IPS-11a (cell line): Measurements from ENCODE around the gene MCM5.
"Not testable (repeated sequence)": the region's sequence is repeated elsewhere in the genome, so short reads cannot be mapped to it uniquely, and the experiment has no call there.

Source experiments
- H3K4me3 ChIP-seq: one replicate; pipeline ENCODE4 v1.5.1; 2013; ENCODE audit warnings: low read depth, low read length, control low read depth

Gene MCM5

GRCh38 chr22:35431483-35432227 lies 31.7 kb downstream of the MCM5 start:
- no peak overlapping the region for H3K4me3 ChIP-seq

DNA sequence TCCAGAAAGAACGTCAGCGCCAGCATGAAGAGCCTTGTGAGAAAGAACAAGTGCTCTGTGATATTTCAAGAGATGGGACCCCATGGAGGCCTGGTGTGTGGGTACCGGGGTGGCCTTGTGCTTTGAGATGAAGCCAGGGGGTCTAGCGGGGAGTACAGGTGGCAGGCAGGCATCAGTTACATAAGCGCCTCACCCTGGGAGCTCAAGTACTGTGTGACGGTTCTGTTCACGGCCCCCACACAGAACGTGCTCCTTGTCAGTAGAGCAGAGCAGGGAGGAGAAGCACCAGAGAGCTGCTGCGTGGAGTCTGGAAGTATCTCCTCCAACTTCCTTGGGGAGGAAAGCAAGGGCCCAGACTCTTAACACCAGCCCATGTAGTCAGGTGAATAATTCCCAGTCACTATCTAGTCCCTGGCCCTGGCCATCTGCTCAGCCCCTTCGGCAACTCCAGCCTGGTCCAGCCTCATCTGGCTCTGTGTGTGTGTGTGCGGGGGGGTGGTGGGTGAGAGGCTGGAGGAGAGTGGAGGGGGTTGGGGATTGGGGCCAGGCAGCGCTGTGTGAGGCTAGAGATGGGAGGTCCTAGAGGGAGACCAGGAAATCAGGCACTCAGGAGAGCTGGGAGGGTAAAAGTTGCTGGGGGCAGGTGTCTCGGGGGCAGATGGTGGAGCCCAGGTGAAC lies 32.4 kb downstream of the MCM5 start:
- H3K4me3 ChIP-seq: no peak overlapping the region

GRCh38 chr22:35434061-35434710 lies 34.2 kb downstream of the MCM5 start:
- no peak overlapping the region for H3K4me3 ChIP-seq

DNA sequence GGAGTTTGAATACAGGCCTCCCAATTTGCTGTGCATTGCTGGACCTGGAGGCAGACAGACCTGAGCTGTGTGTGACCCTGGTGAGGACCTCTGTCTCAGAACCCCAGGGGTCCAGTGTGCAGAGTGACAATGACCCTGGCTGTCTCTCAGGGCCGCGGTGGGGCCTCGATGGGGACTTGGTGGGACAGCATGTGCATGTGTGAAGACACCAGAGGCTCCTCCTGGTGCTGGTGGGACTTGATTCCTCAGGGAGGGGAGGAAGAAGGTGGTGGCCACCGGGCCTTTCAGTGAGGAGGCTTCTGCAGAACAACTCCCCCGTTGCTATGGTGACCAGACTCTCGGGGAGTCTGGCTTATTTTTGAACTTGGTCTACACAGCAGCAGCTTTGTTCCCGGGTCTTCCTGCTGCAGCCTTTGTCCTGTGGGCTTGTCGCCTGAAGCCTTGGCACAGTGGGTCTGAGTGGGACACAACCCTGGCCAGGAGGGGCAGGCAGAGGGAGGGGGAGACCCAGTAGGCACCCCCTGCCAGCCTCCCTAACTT lies 35.3 kb downstream of the MCM5 start:
- no peak overlapping the region for H3K4me3 ChIP-seq

DNA sequence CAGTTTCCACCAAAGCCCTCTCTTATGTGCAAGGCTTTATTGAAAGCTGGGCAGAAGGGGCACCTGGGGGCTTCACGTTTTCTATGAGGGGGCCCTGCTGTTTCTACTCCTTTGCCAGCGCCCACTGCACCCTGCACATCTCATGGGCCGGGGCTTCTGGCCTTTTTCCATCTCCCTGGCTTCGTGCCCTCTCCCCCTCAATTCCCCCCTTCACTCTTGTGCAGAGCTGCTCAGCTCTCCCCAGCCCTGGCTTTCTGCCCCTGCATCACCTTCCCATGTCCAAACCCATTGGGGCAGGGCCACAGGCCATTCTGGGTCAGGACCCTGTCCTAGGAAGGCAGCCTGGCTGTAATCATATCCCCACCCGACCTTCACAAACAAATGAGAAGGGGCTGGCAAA lies 36.5 kb downstream of the MCM5 start:
- H3K4me3 ChIP-seq: no peak overlapping the region

DNA sequence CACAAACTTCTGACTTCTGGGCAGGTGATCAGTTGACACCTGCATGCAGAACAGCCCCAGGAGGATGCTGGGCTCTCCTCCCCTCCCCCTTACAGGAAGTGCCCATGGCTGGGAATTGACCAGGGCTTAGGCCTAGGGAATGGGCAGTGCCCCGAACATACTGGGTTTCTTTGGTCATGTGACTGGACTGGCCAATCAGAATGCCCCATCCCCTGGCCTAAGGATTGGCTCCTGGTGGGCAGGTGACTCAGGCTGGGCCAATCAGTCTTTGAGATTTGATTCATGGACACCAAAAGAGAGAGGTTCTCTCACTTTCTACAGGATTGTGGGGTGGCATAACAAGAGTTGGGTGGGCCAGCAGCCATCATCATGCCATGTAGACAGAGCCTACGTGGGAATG lies 37.1 kb downstream of the MCM5 start:
- no peak overlapping the region for H3K4me3 ChIP-seq

DNA sequence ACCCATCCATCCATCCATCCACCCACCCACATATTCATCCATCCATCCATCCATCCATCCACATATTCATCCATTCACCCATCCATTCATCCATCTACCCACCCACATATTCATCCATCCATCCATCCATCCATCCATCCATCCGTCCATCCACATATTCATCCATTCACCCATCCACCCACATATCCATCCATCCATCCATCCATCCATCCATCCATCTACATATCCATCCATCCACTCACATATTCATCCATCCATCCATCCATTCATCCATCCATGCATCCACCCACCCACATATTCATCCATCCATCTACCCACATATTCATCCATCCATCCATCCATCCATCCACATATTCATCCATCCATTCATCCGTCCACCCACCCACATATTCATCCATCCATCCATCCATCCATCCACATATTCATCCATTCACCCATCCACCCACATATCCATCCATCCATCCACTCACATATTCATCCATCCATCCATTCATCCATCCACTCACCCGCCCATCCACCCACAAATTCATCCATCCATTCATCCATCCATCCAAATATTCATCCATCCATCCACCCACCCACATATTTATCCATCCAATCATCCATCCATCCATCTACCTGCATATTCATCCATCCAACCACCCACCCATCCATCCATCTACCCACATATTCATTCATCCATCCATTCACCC lies 38.9 kb downstream of the MCM5 start:
- not testable (repeated sequence) for H3K4me3 ChIP-seq

DNA sequence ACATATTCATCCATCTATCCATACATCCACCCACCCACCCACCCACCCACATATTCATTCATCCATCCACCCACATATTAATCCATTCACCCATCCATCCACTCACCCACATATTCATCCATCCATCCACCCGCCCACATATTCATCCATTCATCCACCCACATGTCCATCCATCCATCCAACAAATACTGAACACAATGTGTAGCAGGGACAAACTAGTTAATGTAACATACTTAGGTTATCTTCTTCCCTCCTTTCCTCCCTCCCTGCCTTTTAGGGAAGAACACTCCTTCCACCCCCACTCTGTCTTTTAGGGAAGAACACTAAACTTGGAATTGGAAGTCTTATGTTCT lies 39.4 kb downstream of the MCM5 start:
- H3K4me3 ChIP-seq: no peak overlapping the region

DNA sequence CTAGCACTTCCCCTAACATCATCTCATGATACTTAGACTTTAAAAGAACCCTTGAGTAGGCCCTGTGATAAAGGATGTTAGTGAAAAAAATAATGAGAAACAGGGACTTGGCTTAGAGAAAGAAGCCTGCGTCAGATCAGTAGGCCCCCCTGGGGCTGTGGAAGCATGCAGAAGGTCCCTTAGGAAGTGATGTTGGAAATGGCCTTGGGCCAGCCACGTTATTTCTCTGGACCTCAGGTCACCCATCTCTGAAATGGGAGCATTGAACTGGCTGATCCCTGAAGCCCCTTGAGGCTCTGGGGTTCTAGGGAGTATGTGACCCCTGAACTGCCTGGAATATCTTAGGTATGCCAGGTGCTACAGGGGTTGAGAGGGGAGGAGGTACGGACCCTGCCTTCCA lies 40.2 kb downstream of the MCM5 start:
- H3K4me3 ChIP-seq: no peak overlapping the region

GRCh38 chr22:35441489-35442100 lies 41.7 kb downstream of the MCM5 start:
- no peak overlapping the region for H3K4me3 ChIP-seq

DNA sequence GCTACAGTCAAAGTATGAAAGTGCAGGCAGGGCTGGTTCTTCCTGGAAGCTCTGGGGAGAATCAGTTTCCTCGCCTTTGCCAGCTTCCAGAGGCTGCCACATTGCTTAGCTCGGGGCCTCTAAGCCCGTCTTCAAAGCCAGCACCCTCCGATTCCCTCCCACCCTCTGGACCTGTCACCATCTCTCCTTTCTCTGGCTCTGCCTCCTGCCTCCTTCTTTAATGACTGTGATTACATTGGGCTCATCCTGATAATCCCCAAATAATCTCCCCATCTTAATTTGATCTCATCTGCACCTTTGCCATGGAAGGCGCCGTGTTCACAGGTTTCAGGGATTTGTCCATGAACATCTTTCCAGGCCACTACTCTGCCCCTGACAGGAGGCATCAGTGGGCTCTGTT lies 42.5 kb downstream of the MCM5 start:
- H3K4me3 ChIP-seq: no peak overlapping the region

DNA sequence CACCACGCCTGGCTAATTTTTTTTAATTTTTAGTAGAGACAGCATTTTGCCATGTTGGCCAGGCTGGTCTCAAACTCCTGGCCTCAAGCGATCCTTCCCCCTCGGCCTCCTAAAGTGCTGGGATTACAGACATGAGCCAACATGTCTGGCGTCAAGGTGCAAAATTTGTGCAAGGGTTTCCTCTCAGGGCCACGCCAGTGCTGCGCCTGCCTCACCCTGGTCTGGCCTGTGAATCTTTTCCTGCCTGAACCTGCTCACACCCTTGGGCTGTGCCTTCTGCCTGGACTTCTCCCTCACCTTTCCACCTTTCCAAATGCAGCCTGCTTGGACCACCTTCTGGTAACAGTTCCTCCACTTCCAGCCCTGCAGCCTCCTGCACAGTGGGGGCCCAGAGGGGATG lies 43.4 kb downstream of the MCM5 start:
- H3K4me3 ChIP-seq: no peak overlapping the region

GRCh38 chr22:35443790-35444684 lies 44.1 kb downstream of the MCM5 start:
- no peak overlapping the region for H3K4me3 ChIP-seq

DNA sequence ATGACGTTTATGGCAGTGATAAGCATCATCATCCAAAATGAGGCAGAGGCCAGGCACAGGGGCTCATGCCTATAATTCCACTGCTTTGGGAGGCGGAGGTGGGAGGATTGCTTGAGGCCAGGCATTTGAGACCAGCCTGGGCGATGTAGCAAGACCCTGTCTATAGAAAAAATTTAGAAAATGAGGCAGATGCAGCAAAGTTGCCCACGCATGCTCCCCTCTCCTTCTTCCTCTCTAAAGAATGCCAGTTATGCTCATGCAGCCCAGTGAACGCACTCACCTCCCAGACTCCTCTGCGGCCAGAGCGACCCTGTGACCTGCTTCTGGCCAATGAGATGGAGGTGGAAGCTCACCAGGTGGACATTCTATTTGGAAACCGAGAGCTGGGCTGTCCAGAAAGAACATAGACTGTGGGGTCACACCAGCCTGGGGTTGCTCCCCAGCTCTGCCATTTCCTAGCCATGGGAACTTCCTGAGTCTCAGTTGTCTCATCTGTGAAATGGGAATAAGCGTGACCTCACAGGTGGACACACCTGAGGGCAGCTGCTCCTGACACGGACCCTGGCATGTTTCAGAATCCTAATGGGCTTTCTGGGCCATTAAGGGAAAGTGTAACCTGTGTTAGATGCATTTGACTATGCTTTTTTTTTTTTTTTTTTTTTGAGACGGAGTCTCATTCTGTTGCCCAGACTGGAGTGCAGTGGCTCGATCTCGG lies 44.9 kb downstream of the MCM5 start:
- no peak overlapping the region for H3K4me3 ChIP-seq

GRCh38 chr22:35445933-35446332 lies 46.0 kb downstream of the MCM5 start:
- no peak overlapping the region for H3K4me3 ChIP-seq

DNA sequence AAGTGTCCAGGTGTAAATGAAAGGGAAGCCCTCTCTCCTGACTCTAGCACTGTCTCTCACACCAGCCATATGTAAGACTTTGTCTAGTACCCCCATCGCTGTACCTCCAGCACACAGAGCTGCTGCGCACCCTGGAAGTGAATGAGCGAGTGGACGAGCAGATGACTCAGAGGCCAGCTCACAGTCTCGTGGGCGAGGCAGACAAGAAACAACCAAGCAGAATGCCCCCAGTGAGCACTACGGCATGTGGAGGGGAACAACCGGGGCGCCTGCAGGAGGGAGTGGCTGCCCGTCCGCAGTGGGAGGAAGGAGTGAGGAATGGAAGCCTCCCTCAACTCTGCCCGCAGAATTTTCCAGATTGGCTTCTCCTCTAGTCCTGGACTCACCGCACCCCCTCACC lies 46.4 kb downstream of the MCM5 start:
- no peak overlapping the region for H3K4me3 ChIP-seq

GRCh38 chr22:35448523-35448922 lies 48.6 kb downstream of the MCM5 start:
- H3K4me3 ChIP-seq: no peak overlapping the region

GRCh38 chr22:35449829-35450689 lies 50.1 kb downstream of the MCM5 start:
- H3K4me3 ChIP-seq: no peak overlapping the region
